Liver (tissue), 3 donors: Measurements from ENCODE around the gene TIMM13.

ENCODE experiments used
- ATF3 ChIP-seq: IDR thresholded peaks from 2 replicates; pipeline ENCODE4 v1.6.1; 2016; ENCODE audit warnings: antibody characterized with exemption
- CTCF ChIP-seq: fragments of 150-350 bp; IDR thresholded peaks from 2 replicates; pipeline ENCODE4 v1.5.1; 2017; ENCODE audit warnings: improper control_type of control experiment, low read depth, low read length; ENCODE audit not compliant: missing input control
- GABPA ChIP-seq, 2 donors: IDR thresholded peaks in 1 of 2; conservative IDR thresholded peaks in 1 of 2; 2 replicates each; pipeline ENCODE4 v1.6.1; 2016; ENCODE audit warnings: antibody characterized with exemption in 2 of 2, mild to moderate bottlenecking in 1 of 2, moderate library complexity in 1 of 2
- HNF4A ChIP-seq, 2 donors: conservative IDR thresholded peaks; 2 replicates each; pipeline ENCODE4 v1.6.1; 2016; ENCODE audit warnings: antibody characterized with exemption in 2 of 2, mild to moderate bottlenecking in 2 of 2
- HNF4G ChIP-seq: IDR thresholded peaks from 2 replicates; pipeline ENCODE4 v1.6.1; 2016; ENCODE audit warnings: antibody characterized with exemption
- RAD21 ChIP-seq, 2 donors: IDR thresholded peaks; 2 replicates each; pipeline ENCODE4 v1.6.1; 2016; ENCODE audit warnings: antibody characterized with exemption in 2 of 2, mild to moderate bottlenecking in 2 of 2
- REST ChIP-seq: IDR thresholded peaks from 2 replicates; pipeline ENCODE4 v1.6.1; 2016; ENCODE audit warnings: antibody characterized with exemption, mild to moderate bottlenecking
- SP1 ChIP-seq: IDR thresholded peaks from 2 replicates; pipeline ENCODE4 v1.6.1; 2018; ENCODE audit warnings: antibody characterized with exemption, mild to moderate bottlenecking
- donor health status: healthy.
- donor health status: healthy.

GRCh38 chr19:2469102-2469914, 41.9 kb upstream of the TIMM13 start:
- TF ChIP-seq HNF4A (conservative IDR thresholded peaks at IDR 0.05): no peak
- TF ChIP-seq CTCF: no peak
- no peak for TF ChIP-seq RAD21 (IDR thresholded peaks at IDR 0.05)
- TF ChIP-seq HNF4G: no peak
- TF ChIP-seq ATF3: no peak
- no peak for TF ChIP-seq SP1
- no peak for TF ChIP-seq REST
- no peak for TF ChIP-seq GABPA (IDR thresholded peaks at IDR 0.05 in 1 of 2, conservative IDR thresholded peaks at IDR 0.05 in 1 of 2)
